DND-41 (cell line): ENCODE results near the gene PHLPP1.

ENCODE experiments used
- EZH2 ChIP-seq: IDR thresholded peaks from 3 replicates; pipeline ENCODE4 v1.6.1; 2012; ENCODE audit warnings: borderline replicate concordance, low read depth, mild to moderate bottlenecking, moderate library complexity, low read length, inconsistent platforms; ENCODE audit not compliant: severe bottlenecking
- TF ChIP-seq, protein P1 (sequence below): IDR thresholded peaks from 2 replicates; pipeline ENCODE4 v1.5.1; 2012; ENCODE audit warnings: borderline replicate concordance, low read length, moderate library complexity, mild to moderate bottlenecking; ENCODE audit not compliant: poor library complexity, severe bottlenecking; ENCODE audit errors: extremely low read depth

DNA sequence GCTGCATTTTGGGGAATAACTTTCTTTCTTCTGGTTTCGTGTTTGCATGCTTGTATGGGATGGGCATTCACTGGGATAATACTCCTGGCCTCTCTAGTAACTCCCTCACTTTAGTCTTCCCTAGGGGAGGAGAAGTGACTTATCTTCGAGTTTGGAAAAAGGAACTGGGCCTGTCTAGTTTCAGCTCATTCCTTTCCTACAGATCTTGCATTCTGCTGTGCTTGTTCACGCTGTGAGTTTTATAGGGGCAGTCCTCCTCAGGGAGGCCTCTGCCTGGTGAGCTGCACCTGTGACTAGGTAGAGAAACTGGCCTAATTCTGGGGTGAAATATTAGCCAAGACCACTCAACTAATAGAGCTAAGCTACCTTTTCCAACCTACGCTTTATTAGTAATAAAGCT, 50.9 kb downstream of the PHLPP1 start:
- TF ChIP-seq, protein P1, sequence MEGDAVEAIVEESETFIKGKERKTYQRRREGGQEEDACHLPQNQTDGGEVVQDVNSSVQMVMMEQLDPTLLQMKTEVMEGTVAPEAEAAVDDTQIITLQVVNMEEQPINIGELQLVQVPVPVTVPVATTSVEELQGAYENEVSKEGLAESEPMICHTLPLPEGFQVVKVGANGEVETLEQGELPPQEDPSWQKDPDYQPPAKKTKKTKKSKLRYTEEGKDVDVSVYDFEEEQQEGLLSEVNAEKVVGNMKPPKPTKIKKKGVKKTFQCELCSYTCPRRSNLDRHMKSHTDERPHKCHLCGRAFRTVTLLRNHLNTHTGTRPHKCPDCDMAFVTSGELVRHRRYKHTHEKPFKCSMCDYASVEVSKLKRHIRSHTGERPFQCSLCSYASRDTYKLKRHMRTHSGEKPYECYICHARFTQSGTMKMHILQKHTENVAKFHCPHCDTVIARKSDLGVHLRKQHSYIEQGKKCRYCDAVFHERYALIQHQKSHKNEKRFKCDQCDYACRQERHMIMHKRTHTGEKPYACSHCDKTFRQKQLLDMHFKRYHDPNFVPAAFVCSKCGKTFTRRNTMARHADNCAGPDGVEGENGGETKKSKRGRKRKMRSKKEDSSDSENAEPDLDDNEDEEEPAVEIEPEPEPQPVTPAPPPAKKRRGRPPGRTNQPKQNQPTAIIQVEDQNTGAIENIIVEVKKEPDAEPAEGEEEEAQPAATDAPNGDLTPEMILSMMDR: no peak
- TF ChIP-seq EZH2: no peak
